Amygdala (tissue), 56 donors: ENCODE data around the gene TNFRSF25.

Experiments used
- DNase-seq, 56 donors: peaks; one replicate each; lab custom pipeline; 2025; lab: John Stamatoyannopoulos, UW

Gene TNFRSF25

GRCh38 chr1:6489383-6489765 lies 23.4 kb upstream of the TNFRSF25 start:
- DNase-seq, result no peak

- DNase-seq, result no peak
Observed at GRCh38 chr1:6488602-6489382, 22.8 kb upstream of the TNFRSF25 start.

- DNase-seq, result no peak
Observed at GRCh38 chr1:6487804-6488484, 22.0 kb upstream of the TNFRSF25 start.

- peak in 42 of 56 donors; percentile 13 to 84 (median 45) for DNase-seq
Observed at GRCh38 chr1:6486433-6487011, 20.5 kb upstream of the TNFRSF25 start.

GRCh38 chr1:6485168-6486101 lies 19.5 kb upstream of the TNFRSF25 start:
- DNase-seq, result peak in 1 of 56 donors; percentile 33

- no peak for DNase-seq
Observed at GRCh38 chr1:6484826-6485167, 18.8 kb upstream of the TNFRSF25 start.

GRCh38 chr1:6483761-6484117 lies 17.8 kb upstream of the TNFRSF25 start:
- DNase-seq, result no peak

GRCh38 chr1:6483017-6483760 lies 17.2 kb upstream of the TNFRSF25 start:
- no peak for DNase-seq

GRCh38 chr1:6481820-6482219 lies 15.8 kb upstream of the TNFRSF25 start:
- no peak for DNase-seq

- DNase-seq, result no peak
Observed at GRCh38 chr1:6477039-6477820, 11.3 kb upstream of the TNFRSF25 start.

DNA sequence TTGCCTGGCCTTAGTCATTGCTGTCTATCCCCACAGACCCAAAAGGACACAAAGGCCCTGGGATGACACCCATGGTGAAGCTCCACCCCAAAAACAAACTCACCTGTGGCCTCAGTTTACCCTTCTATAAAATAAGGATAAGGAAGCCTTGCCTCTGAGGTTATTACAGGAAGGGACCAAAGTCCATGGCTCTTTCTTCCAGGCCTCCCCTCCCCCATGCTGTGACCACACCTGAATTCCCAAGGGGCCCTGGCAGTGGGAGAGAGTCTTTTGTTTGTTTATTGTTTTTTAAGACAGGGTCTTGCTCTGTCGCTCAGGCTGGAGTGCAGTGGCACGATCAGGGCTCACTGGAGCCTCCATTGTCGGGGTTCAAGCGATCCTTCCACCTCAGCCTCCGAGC lies 10.5 kb upstream of the TNFRSF25 start:
- no peak for DNase-seq

DNA sequence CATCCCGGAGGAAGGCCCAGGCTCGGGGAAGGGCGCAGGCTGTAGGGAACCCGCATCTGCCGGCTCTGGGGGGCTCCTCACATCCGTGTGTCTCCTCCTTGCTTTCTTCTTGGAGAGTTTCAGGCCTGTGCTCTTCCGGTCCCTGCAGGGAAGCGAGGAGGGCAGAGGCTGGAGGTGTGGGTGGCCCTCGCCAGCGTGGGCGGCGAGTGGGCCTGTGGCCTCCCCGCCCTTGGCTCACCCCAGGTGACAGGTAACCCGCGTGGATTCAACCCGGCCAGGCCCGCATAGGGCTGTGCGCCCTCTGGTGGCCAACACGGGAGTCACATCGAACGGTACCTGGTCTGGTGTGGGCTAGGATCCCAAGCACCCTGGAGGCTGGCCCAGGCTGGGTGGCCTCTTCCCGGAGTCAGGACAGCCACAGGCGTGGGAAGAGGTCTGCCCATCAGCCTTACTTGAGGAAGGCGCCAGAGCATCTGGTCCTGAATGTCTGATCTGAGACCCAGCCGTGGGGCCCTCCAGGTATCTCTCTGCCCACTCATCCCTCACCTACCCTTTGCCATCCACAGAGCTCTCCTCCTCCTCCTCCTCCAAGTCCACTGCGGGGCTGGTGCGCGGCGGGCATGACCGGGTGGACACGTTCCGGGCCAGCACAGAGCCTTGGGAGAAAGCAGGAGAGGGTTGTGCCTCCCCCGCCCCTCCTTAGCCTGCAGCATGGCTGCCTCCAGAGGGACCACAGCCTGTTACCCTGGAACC lies 9.6 kb upstream of the TNFRSF25 start:
- DNase-seq, result peak in 27 of 56 donors; percentile 4 to 60 (median 21)

GRCh38 chr1:6474815-6475282 lies 8.9 kb upstream of the TNFRSF25 start:
- DNase-seq, result no peak

DNA sequence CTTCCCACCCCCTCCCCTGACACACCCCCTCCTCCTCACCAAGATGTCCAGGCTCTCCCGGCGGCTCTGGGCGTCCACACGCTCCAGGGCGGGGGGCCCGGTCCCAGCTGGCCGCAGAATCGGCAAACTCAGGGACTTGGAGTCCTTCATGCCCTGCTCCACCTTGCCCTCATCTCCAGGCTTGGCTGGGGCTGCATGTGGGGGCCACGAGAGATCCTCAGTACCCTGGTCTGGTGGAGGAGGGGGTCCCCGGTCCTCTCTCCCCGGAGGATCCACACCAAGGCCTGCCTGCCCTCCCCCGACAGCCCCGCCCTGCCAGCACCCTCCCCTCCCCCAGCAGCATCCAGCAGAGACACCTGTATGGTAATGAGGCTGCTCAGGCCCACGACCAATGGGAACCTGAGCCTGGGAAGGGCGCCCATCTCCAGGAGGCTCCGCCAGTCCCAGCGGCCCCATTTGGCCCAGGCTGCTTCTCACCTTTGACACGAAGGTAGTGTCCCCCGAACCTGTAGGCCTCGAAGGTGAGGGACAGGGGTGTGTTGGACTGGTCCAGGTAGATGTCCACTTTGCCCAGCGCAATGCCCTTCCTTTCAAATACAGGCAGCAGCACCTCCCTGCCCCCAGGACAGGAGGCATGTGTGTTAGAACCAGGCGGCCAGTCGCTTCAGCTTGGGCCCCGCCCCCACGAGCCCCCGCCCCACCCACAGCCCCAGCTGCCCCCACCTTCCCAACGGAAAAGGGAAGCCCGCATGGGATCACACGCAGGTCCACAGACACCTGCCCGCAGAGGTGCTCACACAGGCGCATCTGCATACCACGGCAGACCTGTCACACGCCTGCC lies 8.2 kb upstream of the TNFRSF25 start:
- no peak for DNase-seq

- no peak for DNase-seq
Observed at GRCh38 chr1:6473156-6473555, 7.2 kb upstream of the TNFRSF25 start.

- DNase-seq, result no peak
Observed at GRCh38 chr1:6472391-6472790, 6.4 kb upstream of the TNFRSF25 start.

- no peak for DNase-seq
Observed at GRCh38 chr1:6471970-6472368, 6.0 kb upstream of the TNFRSF25 start.
